Body of pancreas (tissue), 4 donors: Measurements from ENCODE around the gene USP35. TPM values are rescaled to one million over a fixed set of nuclear protein-coding genes. Genes with fewer than 3 reads are reported as not detected.

Source experiments
- ATAC-seq: fragments of 150-250 bp; one replicate; pipeline ENCODE4 v1.9.1; 2016
- DNase-seq, 4 donors: peaks; one replicate each; pipeline ENCODE4 v3.0.0-alpha.2; 2019
- H3K27ac ChIP-seq, 4 donors: fragments of 200-600 bp; sonication (generic); 1 replicate in 3 of 4; 2 replicates in 1 of 4; pipeline versions ENCODE4 v1.5.1 to v1.6.1; 2016 to 2019; ENCODE audit warnings: mild to moderate bottlenecking in 1 of 4, mixed read lengths in 1 of 4, moderate library complexity in 1 of 4
- H3K27me3 ChIP-seq, 2 donors: fragments of 200-600 bp; sonication (generic); one replicate each; pipeline ENCODE4 v1.6.0; 2016; ENCODE audit warnings: mild to moderate bottlenecking in 1 of 2
- H3K36me3 ChIP-seq, 2 donors: fragments of 200-600 bp; sonication (generic); replicated peaks in 1 of 2; 2 replicates each; pipeline ENCODE4 v1.5.1; 2016; ENCODE audit warnings: low read depth in 2 of 2; ENCODE audit not compliant: insufficient read depth in 1 of 2
- H3K4me1 ChIP-seq: fragments of 200-600 bp; sonication (generic); one replicate; pipeline ENCODE4 v1.6.0; 2016
- H3K4me3 ChIP-seq, 2 donors: fragments of 200-600 bp; sonication (generic); 1 replicate in 1 of 2; 2 replicates in 1 of 2; pipeline ENCODE4 v1.5.1; 2016 to 2019
- H3K9me3 ChIP-seq, 3 donors: fragments of 200-600 bp; sonication (generic); 1 replicate in 2 of 3; 2 replicates in 1 of 3; pipeline ENCODE4 v1.5.1; 2016
- CTCF ChIP-seq, 7 experiments: fragments of 450-650 bp in 4 of 7; fragments of 200-600 bp in 3 of 7; sonication (generic) in 3 of 7; IDR thresholded peaks; one replicate each; pipeline ENCODE4 v1.5.1; 2016 to 2019; ENCODE audit warnings: antibody characterized with exemption in 7 of 7
- POLR2A ChIP-seq, 3 donors: fragments of 450-650 bp; IDR thresholded peaks; one replicate each; pipeline ENCODE4 v1.6.1; 2016; ENCODE audit warnings: antibody characterized with exemption in 3 of 3, mild to moderate bottlenecking in 2 of 3
- WGBS, 2 donors: methylation state at CpG; one replicate each; pipeline ENCODE4 v1.1.5; 2017; 5-methylcytosine and 5-hydroxymethylcytosine counted together
- intact Hi-C: fragments of 100-400 bp; cut with DNase I; formaldehyde crosslinking; loops from one replicate; pipeline ENCODE4 v1.15.1; 2023
- total RNA-seq, 2 donors: library from RNA; depleted of rRNA; stranded (reverse); fragments of >200 nt; gene quantifications; one replicate each; pipeline ENCODE4 v1.1.0, GENCODE V29; 2016

USP35 gene
- total RNA-seq, 2 donors from 2014 or later = 8.6 to 11.2 TPM

- no peak overlapping the region for H3K4me3 ChIP-seq
- H3K4me1 ChIP-seq = peaks cover 64% of the 10 kb centered on the region
- no peaks in the 10 kb centered on the region for H3K9me3 ChIP-seq
- no peaks in the 10 kb centered on the region for H3K27me3 ChIP-seq
- TF ChIP-seq POLR2A (IDR thresholded peaks at IDR 0.05) (no peak), CTCF (IDR thresholded peaks at IDR 0.05) (no peak)
- no peaks in the 10 kb centered on the region for H3K36me3 ChIP-seq
- 87 to 88% methylated on average over 13 to 14 of the region's 14 CpGs for WGBS, 2 donors
- H3K27ac ChIP-seq = peak overlapping the region in 2 of 4 donors; percentile 12 to 88
- DNase-seq (peak in 1 of 4 donors; percentile 1), ATAC-seq (no peak)
- intact Hi-C loops = no loop called here
Measured at GRCh38 chr11:78190871-78191538, 2.3 kb downstream of the USP35 start.

- H3K4me3 ChIP-seq = no peak overlapping the region
- ATAC-seq = peak; percentile 67
- 34 to 35% methylated on average over 5 to 6 of the region's 6 CpGs for WGBS, 2 donors
Measured at GRCh38 chr11:78192223-78192719, 3.6 kb downstream of the USP35 start.

GRCh38 chr11:78192911-78193351 lies 4.2 kb downstream of the USP35 start:
- Histone ChIP-seq H3K9me3 (no peaks in the 10 kb centered on the region), H3K27me3 (no peaks in the 10 kb centered on the region), H3K4me3 (no peak overlapping the region), H3K4me1 (peaks cover 54% of the 10 kb centered on the region), H3K36me3 (no peaks in the 10 kb centered on the region), H3K27ac (peak overlapping the region; percentile 65 to 88 (median 74))
- intact Hi-C loops = no loop called here
- ATAC-seq (no peak), DNase-seq (peak in 1 of 4 donors; percentile 8)
- 79 to 81% methylated on average over 4 of the region's 4 CpGs for WGBS, 2 donors
- TF ChIP-seq POLR2A (IDR thresholded peaks at IDR 0.05) = no peak
- no peak for TF ChIP-seq CTCF (IDR thresholded peaks at IDR 0.05)

More at GRCh38 chr11:78192223-78192719, 3.6 kb downstream of the USP35 start:
- peak in 1 of 7 experiments; percentile 34 for TF ChIP-seq CTCF (IDR thresholded peaks at IDR 0.05)
- peak in 2 of 3 donors; percentile 59 to 69 for TF ChIP-seq POLR2A (IDR thresholded peaks at IDR 0.05)
- Histone ChIP-seq H3K27me3 (no peaks in the 10 kb centered on the region), H3K9me3 (no peaks in the 10 kb centered on the region), H3K36me3 (no peaks in the 10 kb centered on the region), H3K27ac (peak overlapping the region; percentile 65 to 88 (median 74)), H3K4me1 (peaks cover 60% of the 10 kb centered on the region)
- DNase-seq = peak; percentile 88 to 95 (median 92)
- intact Hi-C loops = no loop called here

GRCh38 chr11:78193806-78194205 lies 5.1 kb downstream of the USP35 start:
- DNase-seq = peak in 1 of 4 donors; percentile 7
- 93 to 95% methylated on average over 8 of the region's 8 CpGs for WGBS, 2 donors
- intact Hi-C loops = no loop called here
- H3K36me3 ChIP-seq = no peaks in the 10 kb centered on the region
- ATAC-seq = no peak
- H3K9me3 ChIP-seq = no peaks in the 10 kb centered on the region
- H3K4me3 ChIP-seq = no peak overlapping the region
- peaks cover 53% of the 10 kb centered on the region for H3K4me1 ChIP-seq
- H3K27ac ChIP-seq = peak overlapping the region in 3 of 4 donors; percentile 69 to 88 (median 78)
- no peaks in the 10 kb centered on the region for H3K27me3 ChIP-seq
- TF ChIP-seq CTCF (IDR thresholded peaks at IDR 0.05) (no peak), POLR2A (IDR thresholded peaks at IDR 0.05) (no peak)
